Measurements from ENCODE around the gene CNTNAP3. TPM values are rescaled to one million over a fixed set of nuclear protein-coding genes. Genes with fewer than 3 reads are reported as not detected.
A peak's percentile ranks its signal among the peaks of the same experiment; 100 is the strongest.
"Not testable (repeated sequence)": the region's sequence is repeated elsewhere in the genome, so short reads cannot be mapped to it uniquely, and the experiment has no call there.

CNTNAP3 gene
- total and polyA plus RNA-seq, 2 of the 13 experiments (the other 11 are each of a cell fraction or from before 2014, with no cell fraction given): 0.84 to 4.8 TPM

DNA sequence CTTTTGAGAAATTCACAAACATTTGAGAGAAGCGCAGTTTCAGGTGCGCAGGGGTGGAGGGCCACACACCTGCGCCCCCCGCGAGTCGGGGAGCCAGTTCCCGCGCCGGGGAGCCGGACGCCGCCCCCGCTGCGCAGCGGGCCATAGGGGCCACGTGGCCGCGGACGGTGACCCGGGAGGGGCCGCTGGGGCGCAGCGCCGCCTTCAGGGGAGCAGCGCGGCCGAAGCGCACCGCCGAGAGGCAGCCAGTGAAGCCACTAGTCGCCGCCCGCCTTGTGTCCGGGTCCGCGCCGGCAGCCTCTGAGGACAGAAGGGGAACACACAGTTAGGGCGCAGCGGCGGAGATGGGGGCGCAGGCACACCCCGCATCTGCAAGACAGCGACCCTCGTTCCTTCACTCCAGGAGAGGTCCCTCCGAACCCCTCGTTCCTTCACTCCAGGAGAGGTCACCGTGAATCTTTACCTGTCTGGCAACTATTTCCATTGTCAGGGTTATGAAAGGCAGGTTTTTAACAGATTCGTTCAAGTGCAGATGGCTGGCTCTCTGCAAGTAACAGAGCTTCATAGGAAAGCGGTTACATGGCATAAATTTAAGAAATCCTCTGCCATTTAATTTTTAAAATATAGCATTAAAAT lies 209.2 kb downstream of the CNTNAP3 start:
- H3K79me2 ChIP-seq (ENCODE audit: insufficient read depth, low read length); in situ Hi-C loops (cut with HindIII; ENCODE audit: extremely low pct_ligation_motif_present, low pct_unique_long_range_greater_than_20kb); FAIRE-seq; H3K4me2 ChIP-seq (ENCODE audit: low read depth, low read length); H2AFZ ChIP-seq (ENCODE audit: low read length); CTCF ChIA-PET (ENCODE audit: low intra/inter-chr PET ratio, low total read pairs); POLR2A ChIA-PET; intact Hi-C loops (cut with micrococcal nuclease; ENCODE audit: unreplicated experiment); H4K20me1 ChIP-seq (ENCODE audit: insufficient read depth, low read length); H3K4me3 ChIP-seq (replicated peaks in 1 of 3; ENCODE audit: insufficient read depth in 1 of 3, low read depth in 2 of 3, low read length in 3 of 3); DNase-seq (ENCODE audit: low spot score); H3K36me3 ChIP-seq (replicated peaks in 1 of 2; ENCODE audit: control insufficient read depth in 1 of 2, insufficient read depth in 2 of 2, low read length in 2 of 2); H3K4me1 ChIP-seq (ENCODE audit: insufficient read depth, low read length); H3K9me3 ChIP-seq (ENCODE audit: low read length); H3K27ac ChIP-seq (ENCODE audit: extremely low read length, insufficient read depth, low read length); H3K9ac ChIP-seq (ENCODE audit: insufficient read depth, low read depth, low read length); H3K27me3 ChIP-seq (ENCODE audit: control insufficient read depth in 1 of 2, insufficient read depth in 2 of 2, low read length in 2 of 2); BruUV-seq (replicated peaks): not testable (repeated sequence)
- ATAC-seq: peak; percentile 88
- 45% methylated on average over 38 of the region's 49 CpGs for WGBS (ENCODE audit: low lambda C conversion rate)
- TF ChIP-seq STAG1 (CRISPR knock-in tag; IDR thresholded peaks at IDR 0.05): 0 out of 2 replicates have a peak, but pooled peaks have one; percentile 5

DNA sequence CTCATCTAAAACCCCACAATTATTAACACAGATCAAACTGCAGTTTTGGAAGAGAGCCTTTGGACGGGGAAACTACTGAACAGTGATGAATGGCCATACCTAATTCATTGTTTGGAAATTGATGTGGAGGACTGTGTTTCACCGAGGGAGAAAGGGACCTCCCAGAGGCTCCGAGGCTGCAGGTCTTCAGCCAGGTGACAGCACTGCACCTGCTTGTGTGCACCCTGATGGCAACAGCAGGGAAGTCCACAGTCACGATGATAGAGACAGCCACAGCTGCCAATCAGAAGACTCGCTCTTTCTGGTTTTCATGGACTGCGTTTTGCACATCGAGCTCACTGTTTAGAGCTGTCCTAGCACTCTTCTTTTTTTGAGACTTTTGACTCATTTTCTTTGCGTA lies 214.4 kb downstream of the CNTNAP3 start:
- intact Hi-C loops (cut with micrococcal nuclease; ENCODE audit: unreplicated experiment); in situ Hi-C loops (cut with HindIII; ENCODE audit: extremely low pct_ligation_motif_present, low pct_unique_long_range_greater_than_20kb); H3K9ac ChIP-seq (ENCODE audit: insufficient read depth, low read depth, low read length); CTCF ChIA-PET (ENCODE audit: low intra/inter-chr PET ratio, low total read pairs); H2AFZ ChIP-seq (ENCODE audit: low read length); H3K79me2 ChIP-seq (ENCODE audit: insufficient read depth, low read length); H3K27me3 ChIP-seq (ENCODE audit: control insufficient read depth in 1 of 2, insufficient read depth in 2 of 2, low read length in 2 of 2); H3K4me2 ChIP-seq (ENCODE audit: low read depth, low read length); DNase-seq (ENCODE audit: low spot score); FAIRE-seq; BruUV-seq (replicated peaks); H3K36me3 ChIP-seq (replicated peaks in 1 of 2; ENCODE audit: control insufficient read depth in 1 of 2, insufficient read depth in 2 of 2, low read length in 2 of 2); H3K4me3 ChIP-seq (replicated peaks in 1 of 3; ENCODE audit: insufficient read depth in 1 of 3, low read depth in 2 of 3, low read length in 3 of 3); H4K20me1 ChIP-seq (ENCODE audit: insufficient read depth, low read length); H3K9me3 ChIP-seq (ENCODE audit: low read length); H3K27ac ChIP-seq (ENCODE audit: extremely low read length, insufficient read depth, low read length); POLR2A ChIA-PET; H3K4me1 ChIP-seq (ENCODE audit: insufficient read depth, low read length): not testable (repeated sequence)
- peak; percentile 42; the same call in 2 of the 3 replicates for ATAC-seq
- WGBS (ENCODE audit: low lambda C conversion rate): 27% methylated on average over 8 of the region's 8 CpGs

DNA sequence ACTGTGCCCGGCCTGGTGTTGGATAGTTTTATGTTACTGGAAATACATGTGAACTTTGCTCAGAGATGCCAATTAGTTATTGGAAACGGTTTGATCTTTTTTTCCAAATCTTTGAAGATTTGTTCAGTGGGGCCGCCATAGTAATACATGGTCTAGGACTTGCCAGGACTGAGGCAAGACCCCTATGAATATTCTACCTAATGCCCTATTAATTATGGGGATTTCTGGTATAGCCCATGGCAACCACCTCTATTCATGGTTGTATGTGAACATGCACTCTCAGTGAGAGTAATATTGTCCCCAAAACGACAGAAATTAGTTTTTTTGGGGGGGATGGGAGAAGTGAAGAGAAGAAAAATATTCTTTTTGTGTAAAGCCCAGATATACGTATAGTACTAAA lies 220.3 kb downstream of the CNTNAP3 start:
- POLR2A ChIA-PET; ATAC-seq; in situ Hi-C loops (cut with HindIII; ENCODE audit: extremely low pct_ligation_motif_present, low pct_unique_long_range_greater_than_20kb); H3K36me3 ChIP-seq (replicated peaks in 1 of 2; ENCODE audit: control insufficient read depth in 1 of 2, insufficient read depth in 2 of 2, low read length in 2 of 2); H3K27ac ChIP-seq (ENCODE audit: extremely low read length, insufficient read depth, low read length); H3K27me3 ChIP-seq (ENCODE audit: control insufficient read depth in 1 of 2, insufficient read depth in 2 of 2, low read length in 2 of 2); intact Hi-C loops (cut with micrococcal nuclease; ENCODE audit: unreplicated experiment); H3K4me2 ChIP-seq (ENCODE audit: low read depth, low read length); DNase-seq (ENCODE audit: low spot score); H3K4me1 ChIP-seq (ENCODE audit: insufficient read depth, low read length); H3K9me3 ChIP-seq (ENCODE audit: low read length); FAIRE-seq; BruUV-seq (replicated peaks); H2AFZ ChIP-seq (ENCODE audit: low read length); H3K4me3 ChIP-seq (replicated peaks in 1 of 3; ENCODE audit: insufficient read depth in 1 of 3, low read depth in 2 of 3, low read length in 3 of 3); CTCF ChIA-PET (ENCODE audit: low intra/inter-chr PET ratio, low total read pairs); H4K20me1 ChIP-seq (ENCODE audit: insufficient read depth, low read length); H3K79me2 ChIP-seq (ENCODE audit: insufficient read depth, low read length); H3K9ac ChIP-seq (ENCODE audit: insufficient read depth, low read depth, low read length): not testable (repeated sequence)
- WGBS (ENCODE audit: low lambda C conversion rate): 33% methylated on average over 5 of the region's 5 CpGs

DNA sequence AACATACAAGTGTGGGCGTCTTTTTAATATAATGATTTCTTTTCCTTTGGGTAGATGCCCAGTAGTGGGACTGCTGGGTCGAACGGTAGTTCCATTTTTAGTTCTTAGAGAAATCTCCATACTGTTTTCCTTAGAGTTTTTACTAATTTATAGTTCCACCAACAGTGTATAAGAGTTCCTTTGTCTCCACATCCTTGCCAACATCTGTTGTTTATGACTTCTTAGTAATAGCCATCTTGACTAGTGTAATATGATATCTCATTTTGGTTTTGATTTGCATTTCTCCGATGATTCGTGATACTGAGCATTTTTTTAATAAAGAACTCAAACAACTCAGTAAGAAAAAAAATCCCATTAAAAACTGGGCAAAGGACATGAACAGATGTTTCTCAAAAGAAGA lies 225.0 kb downstream of the CNTNAP3 start:
- DNase-seq (ENCODE audit: low spot score); FAIRE-seq; BruUV-seq (replicated peaks); CTCF ChIA-PET (ENCODE audit: low intra/inter-chr PET ratio, low total read pairs); H3K4me1 ChIP-seq (ENCODE audit: insufficient read depth, low read length); H3K27ac ChIP-seq (ENCODE audit: extremely low read length, insufficient read depth, low read length); H3K9ac ChIP-seq (ENCODE audit: insufficient read depth, low read depth, low read length); H4K20me1 ChIP-seq (ENCODE audit: insufficient read depth, low read length); ATAC-seq; H3K4me3 ChIP-seq (replicated peaks in 1 of 3; ENCODE audit: insufficient read depth in 1 of 3, low read depth in 2 of 3, low read length in 3 of 3); in situ Hi-C loops (cut with HindIII; ENCODE audit: extremely low pct_ligation_motif_present, low pct_unique_long_range_greater_than_20kb); H3K27me3 ChIP-seq (ENCODE audit: control insufficient read depth in 1 of 2, insufficient read depth in 2 of 2, low read length in 2 of 2); intact Hi-C loops (cut with micrococcal nuclease; ENCODE audit: unreplicated experiment); H2AFZ ChIP-seq (ENCODE audit: low read length); H3K36me3 ChIP-seq (replicated peaks in 1 of 2; ENCODE audit: control insufficient read depth in 1 of 2, insufficient read depth in 2 of 2, low read length in 2 of 2); POLR2A ChIA-PET; H3K4me2 ChIP-seq (ENCODE audit: low read depth, low read length); H3K79me2 ChIP-seq (ENCODE audit: insufficient read depth, low read length); H3K9me3 ChIP-seq (ENCODE audit: low read length): not testable (repeated sequence)
- WGBS (ENCODE audit: low lambda C conversion rate): 14% methylated on average over 5 of the region's 5 CpGs
